ENCODE measurements around the gene RFT1. TPM values are rescaled to one million over a fixed set of nuclear protein-coding genes. Genes with fewer than 3 reads are reported as not detected.

Gene RFT1
- total RNA-seq, 1 donor = 11.9 TPM

GRCh38 chr3:53089511-53089910 lies 40.7 kb downstream of the RFT1 start:
- Histone ChIP-seq H3K4me2 (ENCODE audit: insufficient read depth, low read length) (no peak overlapping the region), H3K79me2 (ENCODE audit: insufficient read depth, low read length) (no peaks in the 10 kb centered on the region), H3K36me3 (ENCODE audit: insufficient read depth, low read length) (peaks cover 34% of the 10 kb centered on the region), H3K27ac (ENCODE audit: low read depth, low read length) (no peak overlapping the region), H3K9me3 (ENCODE audit: low read depth, low read length) (no peaks in the 10 kb centered on the region), H3K4me1 (ENCODE audit: insufficient read depth, low read length) (peaks cover under 1% of the 10 kb centered on the region), H2AFZ (ENCODE audit: low read length) (no peak overlapping the region), H3K4me3 (ENCODE audit: insufficient read depth, low read length) (no peak overlapping the region), H3K27me3 (ENCODE audit: insufficient read depth, low read length) (no peaks in the 10 kb centered on the region), H4K20me1 (ENCODE audit: insufficient read depth, low read length) (no peaks in the 10 kb centered on the region)
- DNase-seq (ENCODE audit: insufficient read length, low spot score, missing footprints) = no peak
- TF ChIP-seq CTCF (IDR thresholded peaks at IDR 0.05; ENCODE audit: extremely low read depth, low read depth, low read length) = no peak

- Histone ChIP-seq H4K20me1 (ENCODE audit: insufficient read depth, low read length) (no peaks in the 10 kb centered on the region), H3K36me3 (ENCODE audit: insufficient read depth, low read length) (peaks cover 8% of the 10 kb centered on the region), H3K79me2 (ENCODE audit: insufficient read depth, low read length) (no peaks in the 10 kb centered on the region), H3K9me3 (ENCODE audit: low read depth, low read length) (no peaks in the 10 kb centered on the region), H3K4me1 (ENCODE audit: insufficient read depth, low read length) (peaks cover 11% of the 10 kb centered on the region), H3K27me3 (ENCODE audit: insufficient read depth, low read length) (no peaks in the 10 kb centered on the region), H3K27ac (ENCODE audit: low read depth, low read length) (no peak overlapping the region), H3K4me2 (ENCODE audit: insufficient read depth, low read length) (no peak overlapping the region), H3K4me3 (ENCODE audit: insufficient read depth, low read length) (no peak overlapping the region), H2AFZ (ENCODE audit: low read length) (no peak overlapping the region)
- no peak for TF ChIP-seq CTCF (IDR thresholded peaks at IDR 0.05; ENCODE audit: extremely low read depth, low read depth, low read length)
- no peak for DNase-seq (ENCODE audit: insufficient read length, low spot score, missing footprints)
Observed at GRCh38 chr3:53085476-53085875, 44.8 kb downstream of the RFT1 start.

- Histone ChIP-seq H3K9me3 (ENCODE audit: low read depth, low read length) (no peaks in the 10 kb centered on the region), H3K4me3 (ENCODE audit: insufficient read depth, low read length) (no peak overlapping the region), H3K4me1 (ENCODE audit: insufficient read depth, low read length) (peaks cover 11% of the 10 kb centered on the region), H3K79me2 (ENCODE audit: insufficient read depth, low read length) (no peaks in the 10 kb centered on the region), H4K20me1 (ENCODE audit: insufficient read depth, low read length) (no peaks in the 10 kb centered on the region), H3K36me3 (ENCODE audit: insufficient read depth, low read length) (no peaks in the 10 kb centered on the region), H3K27me3 (ENCODE audit: insufficient read depth, low read length) (no peaks in the 10 kb centered on the region), H3K4me2 (ENCODE audit: insufficient read depth, low read length) (no peak overlapping the region), H2AFZ (ENCODE audit: low read length) (no peak overlapping the region), H3K27ac (ENCODE audit: low read depth, low read length) (no peak overlapping the region)
- no peak for TF ChIP-seq CTCF (IDR thresholded peaks at IDR 0.05; ENCODE audit: extremely low read depth, low read depth, low read length)
- DNase-seq (ENCODE audit: insufficient read length, low spot score, missing footprints) = no peak
Observed at GRCh38 chr3:53084310-53085001, 45.8 kb downstream of the RFT1 start.

GRCh38 chr3:53083949-53084309 lies 46.3 kb downstream of the RFT1 start:
- Histone ChIP-seq H3K27ac (ENCODE audit: low read depth, low read length) (no peak overlapping the region), H4K20me1 (ENCODE audit: insufficient read depth, low read length) (no peaks in the 10 kb centered on the region), H3K9me3 (ENCODE audit: low read depth, low read length) (no peaks in the 10 kb centered on the region), H3K4me2 (ENCODE audit: insufficient read depth, low read length) (peak overlapping the region; percentile 40), H3K27me3 (ENCODE audit: insufficient read depth, low read length) (no peaks in the 10 kb centered on the region), H3K79me2 (ENCODE audit: insufficient read depth, low read length) (no peaks in the 10 kb centered on the region), H3K4me3 (ENCODE audit: insufficient read depth, low read length) (no peak overlapping the region), H3K4me1 (ENCODE audit: insufficient read depth, low read length) (peaks cover 11% of the 10 kb centered on the region), H3K36me3 (ENCODE audit: insufficient read depth, low read length) (no peaks in the 10 kb centered on the region), H2AFZ (ENCODE audit: low read length) (no peak overlapping the region)
- no peak for DNase-seq (ENCODE audit: insufficient read length, low spot score, missing footprints)
- TF ChIP-seq CTCF (IDR thresholded peaks at IDR 0.05; ENCODE audit: extremely low read depth, low read depth, low read length) = no peak

All from osteoblast (primary cell).